Karpas-422 (cell line): ENCODE data around the gene PXDC1. TPM values are rescaled to one million over a fixed set of nuclear protein-coding genes. Genes with fewer than 3 reads are reported as not detected.
"Not testable (repeated sequence)": the region's sequence is repeated elsewhere in the genome, so short reads cannot be mapped to it uniquely, and the experiment has no call there.

Experiments used
- DNase-seq: peaks from one replicate; pipeline ENCODE4 v3.0.0-alpha.2; 2015
- H2AFZ ChIP-seq: fragments of 200-600 bp; sonication (generic); 2 replicates; pipeline ENCODE4 v1.6.1; 2014; ENCODE audit warnings: antibody characterized with exemption, low read length, mixed read lengths
- H3K27ac ChIP-seq: fragments of 200-600 bp; sonication (generic); 2 replicates; pipeline ENCODE4 v1.5.1; 2014; ENCODE audit warnings: mild to moderate bottlenecking, low read length, moderate library complexity
- H3K27me3 ChIP-seq: fragments of 200-600 bp; sonication (generic); 2 replicates; pipeline ENCODE4 v1.6.1; 2014; ENCODE audit warnings: low read length, mixed read lengths
- H3K36me3 ChIP-seq: fragments of 200-600 bp; sonication (generic); 2 replicates; pipeline ENCODE4 v1.6.1; 2014; ENCODE audit warnings: low read length, mixed read lengths; ENCODE audit not compliant: insufficient read depth
- H3K4me1 ChIP-seq: fragments of 200-600 bp; sonication (generic); 2 replicates; pipeline ENCODE4 v1.6.1; 2014; ENCODE audit warnings: mild to moderate bottlenecking, low read length, mixed read lengths
- H3K4me2 ChIP-seq: fragments of 200-600 bp; sonication (generic); 2 replicates; pipeline ENCODE4 v1.6.1; 2014; ENCODE audit warnings: low read length, low read depth, mild to moderate bottlenecking; ENCODE audit not compliant: poor library complexity, severe bottlenecking
- H3K4me3 ChIP-seq: fragments of 200-600 bp; sonication (generic); 2 replicates; pipeline ENCODE4 v1.5.1; 2014; ENCODE audit warnings: mild to moderate bottlenecking, antibody characterized with exemption, low read length, mixed read lengths
- H3K79me2 ChIP-seq: fragments of 200-600 bp; sonication (generic); 2 replicates; pipeline ENCODE4 v1.6.1; 2014; ENCODE audit warnings: mild to moderate bottlenecking, low read length, mixed read lengths
- H3K9ac ChIP-seq: fragments of 200-600 bp; sonication (generic); 2 replicates; pipeline ENCODE4 v1.6.0; 2014; ENCODE audit warnings: low read length
- H3K9me2 ChIP-seq: fragments of 200-600 bp; sonication (generic), shearing (Covaris generic); replicated peaks from 2 replicates; pipeline ENCODE4 v1.6.0; 2014; ENCODE audit warnings: mild to moderate bottlenecking, low read length, moderate library complexity; ENCODE audit not compliant: insufficient read depth
- H3K9me3 ChIP-seq: fragments of 300-700, 200-600 bp; sonication (generic); 2 replicates; pipeline ENCODE4 v1.6.1; 2014; ENCODE audit warnings: low read length, mixed read lengths
- H4K20me1 ChIP-seq: fragments of 200-600 bp; sonication (generic); 2 replicates; pipeline ENCODE4 v1.6.1; 2014; ENCODE audit warnings: mild to moderate bottlenecking, antibody characterized with exemption, low read length, low read depth; ENCODE audit not compliant: insufficient read depth
- total RNA-seq: library from RNA; depleted of rRNA; stranded (reverse); fragments of >200 nt; shearing (Covaris generic); gene quantifications from 2 replicates; pipeline ENCODE4 v1.2.3, GENCODE V29; 2014; ENCODE audit warnings: low replicate concordance

PXDC1 gene
- total RNA-seq, 1 experiment from 2014 or later = not detected

DNA sequence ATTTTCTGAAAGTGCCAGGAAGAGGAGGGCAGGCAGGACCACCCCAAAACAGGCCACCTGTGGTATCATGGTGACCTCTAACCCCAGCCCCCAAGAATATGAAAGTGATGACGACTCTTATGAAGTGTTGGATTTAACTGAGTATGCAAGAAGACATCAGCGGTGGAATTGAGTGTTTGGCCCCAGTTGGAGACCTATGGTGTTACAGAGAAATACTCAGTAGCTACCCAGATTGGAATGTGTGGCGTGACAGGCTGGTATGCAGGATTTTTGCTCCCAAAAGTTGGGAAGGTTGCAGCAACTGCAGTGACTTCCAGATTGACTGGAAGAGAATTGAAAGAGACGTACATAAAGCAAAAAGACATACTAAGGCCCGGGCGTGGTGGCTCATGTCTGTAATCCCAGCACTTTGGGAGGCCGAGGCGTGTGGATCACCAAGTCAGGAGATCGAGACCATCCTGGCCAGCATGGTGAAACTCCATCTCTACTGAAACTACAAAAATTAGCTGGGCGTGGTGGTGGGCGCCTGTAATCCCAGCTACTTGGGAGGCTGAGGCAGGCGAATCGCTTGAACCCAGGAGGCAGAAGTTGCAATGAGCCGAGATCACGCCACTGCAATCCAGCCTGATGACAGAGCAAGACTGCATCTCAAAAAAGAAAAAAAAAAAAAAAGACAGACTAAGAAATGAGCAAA is 2.7 kb upstream of the PXDC1 start:
- H3K4me2 ChIP-seq, H3K4me3 ChIP-seq, H3K27ac ChIP-seq, H3K9me2 ChIP-seq, H3K4me1 ChIP-seq, H3K79me2 ChIP-seq, H3K9ac ChIP-seq, H3K27me3 ChIP-seq, H3K9me3 ChIP-seq, DNase-seq, H2AFZ ChIP-seq, H4K20me1 ChIP-seq, H3K36me3 ChIP-seq: not testable (repeated sequence)

DNA sequence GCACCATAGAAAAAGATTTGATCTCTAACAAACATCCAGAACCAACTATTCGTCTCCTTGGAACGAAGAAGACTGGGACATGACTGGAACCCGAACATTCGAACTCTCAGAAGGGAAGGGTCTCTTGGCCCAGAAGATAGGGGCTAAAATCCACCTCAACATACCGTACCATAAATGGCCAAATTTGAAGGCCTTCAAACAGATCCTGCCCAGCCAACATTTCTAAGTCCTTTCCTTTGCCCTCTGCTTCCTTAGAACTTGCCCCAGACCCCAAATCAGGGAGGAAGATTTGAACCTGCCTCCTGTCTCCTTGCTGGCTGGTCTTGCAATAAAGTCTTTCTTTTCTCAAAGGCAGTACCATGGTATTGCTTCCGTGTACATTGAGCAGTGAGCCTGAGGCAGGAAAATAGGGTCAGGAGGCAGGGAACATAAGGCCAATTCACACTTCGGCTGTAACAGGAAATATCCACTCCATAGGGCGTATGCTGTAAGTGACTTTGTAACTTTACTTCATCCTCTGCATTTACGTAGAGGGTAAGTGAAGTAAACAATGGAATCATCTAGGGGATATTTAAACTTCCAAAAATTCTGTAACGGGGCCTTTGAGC is 1.8 kb upstream of the PXDC1 start:
- Histone ChIP-seq H3K27me3 (no peaks in the 10 kb centered on the region), H2AFZ (no peak overlapping the region), H3K4me1 (no peaks in the 10 kb centered on the region), H3K9ac (no peak overlapping the region), H4K20me1 (no peaks in the 10 kb centered on the region), H3K36me3 (no peaks in the 10 kb centered on the region), H3K9me3 (no peaks in the 10 kb centered on the region), H3K79me2 (no peaks in the 10 kb centered on the region), H3K27ac (no peak overlapping the region), H3K9me2 (no peaks in the 10 kb centered on the region), H3K4me2 (no peak overlapping the region), H3K4me3 (no peak overlapping the region)
- DNase-seq = no peak

DNA sequence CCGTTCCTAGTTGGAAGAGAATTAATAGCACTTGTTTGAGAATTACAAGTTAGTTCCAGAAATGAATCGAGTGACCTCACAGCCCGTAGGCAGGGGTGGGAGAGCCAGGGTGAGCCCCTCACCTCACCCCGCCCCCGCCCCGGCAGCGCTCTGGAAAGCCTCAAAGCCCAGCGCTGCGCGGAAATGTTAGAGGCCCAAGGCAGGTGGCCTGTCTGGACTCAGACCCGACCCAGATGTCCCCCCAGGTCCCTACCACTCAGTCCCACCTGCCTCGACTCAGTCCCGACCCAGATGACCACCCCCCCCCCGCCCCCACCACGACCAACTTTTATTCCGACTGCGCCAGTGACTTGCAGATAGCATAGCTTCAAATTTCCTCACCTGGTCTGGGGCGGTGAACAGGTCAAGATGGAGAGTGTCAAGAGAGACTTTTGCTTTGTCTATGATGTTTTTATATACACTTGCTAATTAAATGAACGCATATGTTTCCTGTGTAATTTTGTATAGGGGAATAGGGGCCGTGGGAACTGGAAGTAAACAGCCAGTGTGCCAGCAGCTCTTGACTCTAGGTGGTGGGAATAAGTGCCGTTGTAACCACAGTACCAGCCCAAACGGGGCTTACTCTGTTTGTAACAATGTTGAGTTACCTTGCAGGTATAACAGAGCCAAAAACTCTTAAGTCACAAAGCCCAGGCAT is 1.2 kb upstream of the PXDC1 start:
- DNase-seq = no peak
- no peaks in the 10 kb centered on the region for H3K9me3 ChIP-seq
- H3K79me2 ChIP-seq = no peaks in the 10 kb centered on the region
- H3K4me2 ChIP-seq = no peak overlapping the region
- no peaks in the 10 kb centered on the region for H3K27me3 ChIP-seq
- H3K4me1 ChIP-seq = no peaks in the 10 kb centered on the region
- H3K36me3 ChIP-seq = no peaks in the 10 kb centered on the region
- no peak overlapping the region for H3K9ac ChIP-seq
- H3K27ac ChIP-seq = no peak overlapping the region
- no peak overlapping the region for H2AFZ ChIP-seq
- no peak overlapping the region for H3K4me3 ChIP-seq
- H3K9me2 ChIP-seq = no peaks in the 10 kb centered on the region
- no peaks in the 10 kb centered on the region for H4K20me1 ChIP-seq

DNA sequence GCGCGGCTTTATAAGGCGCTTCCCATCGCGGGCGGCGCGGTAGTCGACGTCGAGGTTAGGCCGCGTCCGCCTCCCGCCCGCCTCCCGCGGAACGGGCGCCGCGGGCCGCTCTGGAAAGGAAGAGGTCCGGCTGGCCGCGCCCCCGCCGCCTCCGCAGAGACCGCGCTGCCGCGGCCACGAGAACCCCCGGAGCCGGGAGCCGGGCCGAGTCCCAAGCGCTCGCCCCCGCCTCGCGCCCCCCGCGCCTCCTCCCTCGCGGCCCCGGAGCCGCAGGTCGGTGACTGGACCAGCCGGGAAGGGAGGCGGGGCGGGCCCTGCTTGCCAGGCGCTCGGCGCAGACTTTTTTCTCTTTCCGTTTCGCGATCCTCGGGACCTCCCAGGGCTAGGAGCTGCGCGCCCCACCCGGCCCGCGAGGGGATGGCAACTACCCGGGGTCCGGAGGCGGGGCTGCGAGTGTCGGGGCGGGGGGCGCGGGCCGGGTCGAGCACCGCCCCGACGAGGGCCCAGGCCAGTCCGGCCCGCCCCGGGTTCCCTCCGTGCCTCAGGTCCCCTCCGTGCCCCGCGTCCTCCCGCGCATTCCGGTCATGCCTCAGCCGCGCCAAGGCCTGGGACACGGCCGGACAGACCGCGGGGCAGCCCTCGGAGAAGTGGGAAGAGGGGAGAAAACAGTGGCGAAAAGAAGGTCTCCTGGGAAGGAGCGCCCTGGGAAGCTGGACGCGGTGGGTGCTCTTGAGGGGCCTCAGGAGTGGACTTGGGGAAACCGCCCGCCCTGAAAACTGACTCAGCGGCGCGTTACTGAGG is 417 bp upstream of the PXDC1 start:
- DNase-seq = no peak
- H3K79me2 ChIP-seq = no peaks in the 10 kb centered on the region
- H3K27me3 ChIP-seq = no peaks in the 10 kb centered on the region
- H3K4me2 ChIP-seq = no peak overlapping the region
- H3K36me3 ChIP-seq = no peaks in the 10 kb centered on the region
- H2AFZ ChIP-seq = no peak overlapping the region
- no peaks in the 10 kb centered on the region for H3K9me3 ChIP-seq
- H3K27ac ChIP-seq = no peak overlapping the region
- no peak overlapping the region for H3K4me3 ChIP-seq
- H3K9me2 ChIP-seq = no peaks in the 10 kb centered on the region
- H4K20me1 ChIP-seq = no peaks in the 10 kb centered on the region
- no peak overlapping the region for H3K9ac ChIP-seq
- H3K4me1 ChIP-seq = no peaks in the 10 kb centered on the region

DNA sequence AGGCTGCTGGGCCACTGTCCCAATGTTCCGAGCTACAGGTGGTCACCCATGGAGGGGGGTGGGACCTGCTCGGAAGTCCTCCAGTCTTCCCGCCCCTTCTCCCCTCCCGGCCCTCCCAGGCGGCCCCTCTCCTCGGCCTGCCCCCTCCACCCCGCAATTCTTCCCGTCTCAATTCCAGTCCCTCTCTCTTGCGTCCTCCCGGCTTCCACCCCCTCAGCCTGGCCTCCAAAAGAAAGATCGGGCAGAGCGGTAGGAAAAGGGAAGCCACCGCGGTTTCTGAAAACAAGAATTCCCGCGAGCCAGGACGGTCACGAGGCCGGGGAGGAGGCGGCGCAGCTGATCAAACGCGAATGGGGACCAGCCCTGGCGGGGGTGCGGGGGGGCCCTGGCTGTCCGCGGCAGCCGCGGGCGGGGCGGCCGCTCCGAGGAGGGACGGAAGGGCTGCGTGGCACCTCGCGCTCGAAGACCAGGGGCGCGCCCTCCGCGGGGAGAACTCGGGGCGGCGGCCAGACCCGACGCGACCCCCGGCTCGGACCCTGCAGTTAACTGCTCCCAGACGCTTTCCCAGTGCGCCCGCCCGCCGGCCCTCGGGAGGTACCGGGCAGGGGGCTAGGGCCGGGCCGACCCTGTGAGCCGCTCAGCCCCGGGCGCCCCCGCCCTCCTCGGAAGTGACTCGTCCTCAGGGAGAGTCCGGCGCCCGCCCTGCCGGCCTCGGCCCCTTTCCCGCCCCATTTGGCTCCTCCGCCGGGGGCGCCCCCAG is 1.0 kb downstream of the PXDC1 start:
- no peaks in the 10 kb centered on the region for H3K79me2 ChIP-seq
- no peaks in the 10 kb centered on the region for H3K9me3 ChIP-seq
- no peak overlapping the region for H3K27ac ChIP-seq
- no peaks in the 10 kb centered on the region for H3K36me3 ChIP-seq
- no peaks in the 10 kb centered on the region for H4K20me1 ChIP-seq
- H3K27me3 ChIP-seq = no peaks in the 10 kb centered on the region
- no peak overlapping the region for H3K9ac ChIP-seq
- no peaks in the 10 kb centered on the region for H3K9me2 ChIP-seq
- H2AFZ ChIP-seq = no peak overlapping the region
- H3K4me2 ChIP-seq = no peak overlapping the region
- peaks cover 10% of the 10 kb centered on the region for H3K4me1 ChIP-seq
- DNase-seq = no peak
- no peak overlapping the region for H3K4me3 ChIP-seq

DNA sequence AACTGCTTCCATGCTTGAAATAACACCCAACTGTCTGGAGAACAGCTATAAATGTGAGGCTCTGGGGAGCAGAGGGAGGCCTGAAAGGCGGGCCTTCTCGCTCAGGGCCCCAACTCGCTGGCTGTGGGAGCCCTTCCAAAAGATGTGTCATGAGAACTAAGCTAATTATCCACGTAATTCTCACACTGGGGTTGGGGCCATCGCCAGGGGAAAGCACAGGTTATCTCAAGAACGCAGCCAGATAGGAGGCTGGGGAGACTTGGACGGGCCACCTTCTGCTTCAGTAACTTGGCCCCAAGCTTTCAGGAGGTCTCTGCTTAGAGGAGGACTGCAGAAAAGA is 1.6 kb downstream of the PXDC1 start:
- Histone ChIP-seq H3K9me3 (no peaks in the 10 kb centered on the region), H3K27me3 (no peaks in the 10 kb centered on the region), H3K9me2 (no peaks in the 10 kb centered on the region), H3K4me3 (no peak overlapping the region), H3K4me1 (peaks cover 10% of the 10 kb centered on the region), H2AFZ (no peak overlapping the region), H3K9ac (no peak overlapping the region), H4K20me1 (no peaks in the 10 kb centered on the region), H3K36me3 (no peaks in the 10 kb centered on the region), H3K79me2 (no peaks in the 10 kb centered on the region), H3K4me2 (no peak overlapping the region), H3K27ac (no peak overlapping the region)
- no peak for DNase-seq

DNA sequence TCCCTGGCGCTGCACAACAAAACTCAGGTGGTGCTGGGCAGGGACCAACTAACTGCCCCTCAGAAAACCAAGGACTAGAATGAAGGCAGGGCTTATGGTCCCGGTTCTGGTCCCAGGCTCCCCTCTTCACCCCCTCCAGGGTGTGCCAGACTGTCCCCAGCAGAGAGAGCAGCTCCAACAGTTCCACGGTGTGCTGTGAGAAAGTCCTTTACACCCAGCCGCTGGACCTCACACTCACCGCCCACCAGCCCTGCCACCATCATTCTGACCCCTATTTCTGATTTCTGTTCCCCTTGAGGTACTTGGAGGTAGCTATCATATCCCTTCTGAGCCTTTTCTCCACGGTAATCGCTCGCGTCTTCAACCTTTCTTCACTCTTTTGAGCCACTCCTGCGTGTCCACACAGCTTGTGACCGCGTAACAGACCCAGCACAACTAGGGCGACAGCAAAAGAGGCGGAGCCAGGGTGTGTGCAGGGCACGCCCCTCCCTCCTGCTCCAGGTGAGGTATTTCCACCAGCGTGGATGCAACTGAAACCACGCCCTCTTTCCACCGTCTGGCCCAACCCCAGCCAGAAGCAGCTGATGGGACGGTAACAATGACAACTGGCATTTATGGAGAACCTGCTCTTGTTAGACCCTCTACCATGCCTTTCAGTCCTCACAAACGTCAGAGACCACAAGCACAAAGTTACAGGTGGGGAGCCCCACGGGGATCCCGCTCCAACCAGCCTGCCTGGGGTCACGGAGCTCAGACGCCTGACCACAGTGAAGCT is 2.3 kb downstream of the PXDC1 start:
- Histone ChIP-seq H2AFZ (no peak overlapping the region), H3K4me2 (no peak overlapping the region), H3K27me3 (no peaks in the 10 kb centered on the region), H3K4me1 (peaks cover 10% of the 10 kb centered on the region), H3K9me3 (no peaks in the 10 kb centered on the region), H3K36me3 (no peaks in the 10 kb centered on the region), H4K20me1 (no peaks in the 10 kb centered on the region), H3K9ac (no peak overlapping the region), H3K4me3 (no peak overlapping the region), H3K27ac (no peak overlapping the region), H3K9me2 (no peaks in the 10 kb centered on the region), H3K79me2 (no peaks in the 10 kb centered on the region)
- DNase-seq = no peak
